Measurements from ENCODE around the gene CCDC198. TPM values are rescaled to one million over a fixed set of nuclear protein-coding genes. Genes with fewer than 3 reads are reported as not detected.

Gene CCDC198
- total RNA-seq, 2 donors from 2014 or later, result not detected

- H3K27ac ChIP-seq (ENCODE audit: low read depth, low read length), result no peak overlapping the region
- Mint-ChIP-seq H3K9me3 (peaks cover 2% of the 10 kb centered on the region), H3K36me3 (ENCODE audit: low read depth) (no peaks in the 10 kb centered on the region), H3K27me3 (ENCODE audit: insufficient read depth) (no peaks in the 10 kb centered on the region), H3K4me1 (no peaks in the 10 kb centered on the region), H3K27ac (no peak overlapping the region), H3K4me3 (no peak overlapping the region)
- H3K9ac ChIP-seq (ENCODE audit: extremely low read depth, low read length, poor library complexity, severe bottlenecking), result no peak overlapping the region
- no peaks in the 10 kb centered on the region for H3K9me3 ChIP-seq (ENCODE audit: control insufficient read depth, low read length)
- H3K4me3 ChIP-seq (ENCODE audit: low read length), result no peak overlapping the region
- H3K36me3 ChIP-seq (ENCODE audit: control insufficient read depth, insufficient read depth, low read length), result no peaks in the 10 kb centered on the region
- H3K27me3 ChIP-seq (ENCODE audit: control insufficient read depth, insufficient read depth, low read length, poor library complexity, severe bottlenecking), result peaks cover 4% of the 10 kb centered on the region
- H3K4me1 ChIP-seq (ENCODE audit: control insufficient read depth, insufficient read depth, low read length), result no peaks in the 10 kb centered on the region
- TF ChIP-seq, protein P1, sequence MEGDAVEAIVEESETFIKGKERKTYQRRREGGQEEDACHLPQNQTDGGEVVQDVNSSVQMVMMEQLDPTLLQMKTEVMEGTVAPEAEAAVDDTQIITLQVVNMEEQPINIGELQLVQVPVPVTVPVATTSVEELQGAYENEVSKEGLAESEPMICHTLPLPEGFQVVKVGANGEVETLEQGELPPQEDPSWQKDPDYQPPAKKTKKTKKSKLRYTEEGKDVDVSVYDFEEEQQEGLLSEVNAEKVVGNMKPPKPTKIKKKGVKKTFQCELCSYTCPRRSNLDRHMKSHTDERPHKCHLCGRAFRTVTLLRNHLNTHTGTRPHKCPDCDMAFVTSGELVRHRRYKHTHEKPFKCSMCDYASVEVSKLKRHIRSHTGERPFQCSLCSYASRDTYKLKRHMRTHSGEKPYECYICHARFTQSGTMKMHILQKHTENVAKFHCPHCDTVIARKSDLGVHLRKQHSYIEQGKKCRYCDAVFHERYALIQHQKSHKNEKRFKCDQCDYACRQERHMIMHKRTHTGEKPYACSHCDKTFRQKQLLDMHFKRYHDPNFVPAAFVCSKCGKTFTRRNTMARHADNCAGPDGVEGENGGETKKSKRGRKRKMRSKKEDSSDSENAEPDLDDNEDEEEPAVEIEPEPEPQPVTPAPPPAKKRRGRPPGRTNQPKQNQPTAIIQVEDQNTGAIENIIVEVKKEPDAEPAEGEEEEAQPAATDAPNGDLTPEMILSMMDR (conservative IDR thresholded peaks at IDR 0.05), result no peak
- DNase-seq, result no peak
- WGBS, 2 experiments (ENCODE audit: insufficient coverage in 1 of 2, insufficient read length in 1 of 2), result 70% methylated on average over 2 of the region's 2 CpGs
Measured at GRCh38 chr14:57508756-57509155, 15.1 kb upstream of the CCDC198 start.

GRCh38 chr14:57502586-57503254 is 9.1 kb upstream of the CCDC198 start:
- peaks cover 6% of the 10 kb centered on the region for H3K4me1 Mint-ChIP-seq
- no peaks in the 10 kb centered on the region for H3K36me3 ChIP-seq (ENCODE audit: control insufficient read depth, insufficient read depth, low read length)
- no peak for DNase-seq
- H3K4me1 ChIP-seq (ENCODE audit: control insufficient read depth, insufficient read depth, low read length), result peaks cover 3% of the 10 kb centered on the region
- H3K9me3 ChIP-seq (ENCODE audit: control insufficient read depth, low read length), result no peaks in the 10 kb centered on the region
- no peak overlapping the region for H3K27ac Mint-ChIP-seq
- H3K36me3 Mint-ChIP-seq (ENCODE audit: low read depth), result no peaks in the 10 kb centered on the region
- peaks cover 5% of the 10 kb centered on the region for H3K9me3 Mint-ChIP-seq
- WGBS, 2 experiments (ENCODE audit: insufficient coverage in 1 of 2, insufficient read length in 1 of 2), result 93 to 99% methylated on average over 8 of the region's 8 CpGs
- H3K4me3 ChIP-seq (ENCODE audit: low read length), result no peak overlapping the region
- H3K27me3 ChIP-seq (ENCODE audit: control insufficient read depth, insufficient read depth, low read length, poor library complexity, severe bottlenecking), result peaks cover 4% of the 10 kb centered on the region
- TF ChIP-seq, protein P1 (conservative IDR thresholded peaks at IDR 0.05), result no peak
- no peak overlapping the region for H3K27ac ChIP-seq (ENCODE audit: low read depth, low read length)
- no peaks in the 10 kb centered on the region for H3K27me3 Mint-ChIP-seq (ENCODE audit: insufficient read depth)
- no peak overlapping the region for H3K4me3 Mint-ChIP-seq
- no peak overlapping the region for H3K9ac ChIP-seq (ENCODE audit: extremely low read depth, low read length, poor library complexity, severe bottlenecking)

DNA sequence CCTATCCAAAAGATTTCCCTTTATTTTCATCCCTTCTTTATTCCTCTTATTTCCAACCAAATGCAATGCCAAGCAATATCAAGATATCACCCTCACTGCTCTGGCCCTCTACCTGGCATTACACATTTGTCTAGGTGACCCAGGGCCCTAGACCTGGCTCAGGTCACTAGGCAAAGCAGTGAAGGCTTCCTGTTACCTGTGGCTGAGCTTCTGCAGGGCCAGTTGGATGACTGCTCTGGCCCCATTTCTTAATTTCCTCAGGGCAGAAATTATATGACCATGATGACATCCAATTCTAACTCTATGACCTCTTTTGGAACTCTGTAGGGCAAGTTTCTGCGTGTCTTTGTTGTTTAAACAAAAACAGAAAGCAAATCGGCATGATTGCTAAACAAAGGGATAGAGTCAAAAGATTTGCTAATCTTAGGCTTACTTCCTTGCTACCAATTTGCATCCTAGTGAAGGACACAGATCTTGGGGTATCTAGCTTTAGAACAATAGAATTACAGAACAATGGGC is 7.4 kb upstream of the CCDC198 start:
- no peaks in the 10 kb centered on the region for H3K27me3 Mint-ChIP-seq (ENCODE audit: insufficient read depth)
- no peaks in the 10 kb centered on the region for H3K27me3 ChIP-seq (ENCODE audit: control insufficient read depth, insufficient read depth, low read length, poor library complexity, severe bottlenecking)
- peaks cover 6% of the 10 kb centered on the region for H3K4me1 Mint-ChIP-seq
- no peaks in the 10 kb centered on the region for H3K9me3 ChIP-seq (ENCODE audit: control insufficient read depth, low read length)
- H3K36me3 ChIP-seq (ENCODE audit: control insufficient read depth, insufficient read depth, low read length), result no peaks in the 10 kb centered on the region
- 75 to 83% methylated on average over 2 of the region's 2 CpGs for WGBS, 2 experiments (ENCODE audit: insufficient coverage in 1 of 2, insufficient read length in 1 of 2)
- no peak overlapping the region for H3K4me3 ChIP-seq (ENCODE audit: low read length)
- H3K4me3 Mint-ChIP-seq, result no peak overlapping the region
- no peak overlapping the region for H3K27ac Mint-ChIP-seq
- no peaks in the 10 kb centered on the region for H3K36me3 Mint-ChIP-seq (ENCODE audit: low read depth)
- H3K27ac ChIP-seq (ENCODE audit: low read depth, low read length), result no peak overlapping the region
- TF ChIP-seq, protein P1 (conservative IDR thresholded peaks at IDR 0.05), result no peak
- peaks cover 3% of the 10 kb centered on the region for H3K4me1 ChIP-seq (ENCODE audit: control insufficient read depth, insufficient read depth, low read length)
- DNase-seq, result no peak
- H3K9ac ChIP-seq (ENCODE audit: extremely low read depth, low read length, poor library complexity, severe bottlenecking), result no peak overlapping the region
- peaks cover 5% of the 10 kb centered on the region for H3K9me3 Mint-ChIP-seq
